Vagina (tissue), 2 donors: ENCODE data around the gene AGPAT3.

Experiments
- POLR2A ChIP-seq, 2 donors: fragments of 450-650 bp; IDR thresholded peaks; one replicate each; pipeline ENCODE4 v1.6.1; 2017; ENCODE audit warnings: antibody characterized with exemption in 2 of 2, mild to moderate bottlenecking in 2 of 2, moderate library complexity in 2 of 2
- TF ChIP-seq, protein P1 (sequence below), 3 experiments: fragments of 450-650 bp in 2 of 3; fragments of 200-600 bp in 1 of 3; sonication (generic) in 1 of 3; IDR thresholded peaks; one replicate each; pipeline ENCODE4 v1.5.1; 2017 to 2019; ENCODE audit warnings: antibody characterized with exemption in 3 of 3, mild to moderate bottlenecking in 2 of 3, moderate library complexity in 2 of 3

DNA sequence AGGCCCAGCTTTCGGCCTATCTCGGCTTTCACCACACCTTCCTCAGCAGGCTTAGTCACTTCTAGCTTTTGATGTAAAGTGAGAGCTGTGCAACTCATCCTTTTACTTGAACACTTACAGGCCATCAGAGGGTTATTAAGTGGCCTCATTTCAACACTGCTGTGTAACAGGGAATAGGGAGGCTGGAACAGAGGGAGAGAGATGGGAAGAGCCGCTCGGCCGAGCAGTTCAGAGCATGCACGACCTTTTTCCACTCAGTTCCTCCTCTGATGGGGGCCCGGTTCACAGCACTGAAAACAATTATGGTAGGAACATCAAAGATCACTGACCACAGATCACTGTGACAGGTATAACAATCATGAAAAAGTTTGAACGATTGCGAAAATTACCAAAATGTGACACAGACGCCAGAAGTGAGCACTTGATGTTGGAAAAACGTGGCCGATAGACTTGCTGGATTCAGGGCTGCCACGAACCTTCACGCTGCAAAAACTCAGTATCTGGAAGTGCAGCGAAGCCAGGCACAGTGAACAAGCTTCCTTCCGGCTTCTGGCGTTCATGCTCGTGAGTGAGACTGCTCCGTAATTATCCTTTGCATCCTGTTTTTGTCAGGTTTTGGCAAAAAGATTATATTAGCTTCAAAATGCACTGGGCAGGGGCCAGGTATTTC lies 28.6 kb downstream of the AGPAT3 start:
- no peak for TF ChIP-seq POLR2A (IDR thresholded peaks at IDR 0.05)
- TF ChIP-seq, protein P1, sequence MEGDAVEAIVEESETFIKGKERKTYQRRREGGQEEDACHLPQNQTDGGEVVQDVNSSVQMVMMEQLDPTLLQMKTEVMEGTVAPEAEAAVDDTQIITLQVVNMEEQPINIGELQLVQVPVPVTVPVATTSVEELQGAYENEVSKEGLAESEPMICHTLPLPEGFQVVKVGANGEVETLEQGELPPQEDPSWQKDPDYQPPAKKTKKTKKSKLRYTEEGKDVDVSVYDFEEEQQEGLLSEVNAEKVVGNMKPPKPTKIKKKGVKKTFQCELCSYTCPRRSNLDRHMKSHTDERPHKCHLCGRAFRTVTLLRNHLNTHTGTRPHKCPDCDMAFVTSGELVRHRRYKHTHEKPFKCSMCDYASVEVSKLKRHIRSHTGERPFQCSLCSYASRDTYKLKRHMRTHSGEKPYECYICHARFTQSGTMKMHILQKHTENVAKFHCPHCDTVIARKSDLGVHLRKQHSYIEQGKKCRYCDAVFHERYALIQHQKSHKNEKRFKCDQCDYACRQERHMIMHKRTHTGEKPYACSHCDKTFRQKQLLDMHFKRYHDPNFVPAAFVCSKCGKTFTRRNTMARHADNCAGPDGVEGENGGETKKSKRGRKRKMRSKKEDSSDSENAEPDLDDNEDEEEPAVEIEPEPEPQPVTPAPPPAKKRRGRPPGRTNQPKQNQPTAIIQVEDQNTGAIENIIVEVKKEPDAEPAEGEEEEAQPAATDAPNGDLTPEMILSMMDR (IDR thresholded peaks at IDR 0.05) = no peak
